Measurements from ENCODE around the gene ACOX1.

ACOX1 gene

DNA sequence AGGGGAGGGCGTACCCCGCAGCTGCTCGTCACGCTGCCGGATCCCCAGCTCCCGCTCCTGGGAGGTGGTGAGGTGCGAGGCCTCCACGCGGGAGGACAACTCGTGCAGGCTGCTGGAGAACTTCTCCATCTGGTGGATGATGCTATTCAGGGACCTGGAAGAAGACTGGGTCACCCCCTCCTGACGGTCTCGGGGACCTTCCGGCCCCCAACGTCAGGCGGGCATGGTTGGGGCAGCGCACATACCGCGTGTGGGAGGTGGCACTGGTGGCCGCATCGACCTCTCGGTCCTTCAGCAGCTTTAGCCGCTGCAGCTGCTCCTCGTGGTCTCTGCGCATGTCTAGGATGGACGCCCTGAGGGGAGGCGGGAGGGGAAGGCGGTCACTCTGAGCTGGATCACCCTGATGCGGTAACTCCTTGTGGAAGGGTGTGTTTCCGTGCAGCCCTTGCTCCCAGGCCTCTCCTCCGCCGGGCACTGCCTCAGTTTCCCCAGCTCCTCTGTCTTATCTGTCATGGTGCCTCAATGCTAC lies 61.0 kb downstream of the ACOX1 start:
- Histone ChIP-seq H3K36me3 (peaks cover 36% of the 10 kb centered on the region), H3K27ac (no peak overlapping the region), H3K9me3 (ENCODE audit: severe bottlenecking) (no peaks in the 10 kb centered on the region), H3K27me3 (ENCODE audit: insufficient read depth, low read depth, severe bottlenecking) (no peaks in the 10 kb centered on the region), H3K4me3 (ENCODE audit: low read depth, low read length) (no peak overlapping the region)
- TF ChIP-seq, protein P1, sequence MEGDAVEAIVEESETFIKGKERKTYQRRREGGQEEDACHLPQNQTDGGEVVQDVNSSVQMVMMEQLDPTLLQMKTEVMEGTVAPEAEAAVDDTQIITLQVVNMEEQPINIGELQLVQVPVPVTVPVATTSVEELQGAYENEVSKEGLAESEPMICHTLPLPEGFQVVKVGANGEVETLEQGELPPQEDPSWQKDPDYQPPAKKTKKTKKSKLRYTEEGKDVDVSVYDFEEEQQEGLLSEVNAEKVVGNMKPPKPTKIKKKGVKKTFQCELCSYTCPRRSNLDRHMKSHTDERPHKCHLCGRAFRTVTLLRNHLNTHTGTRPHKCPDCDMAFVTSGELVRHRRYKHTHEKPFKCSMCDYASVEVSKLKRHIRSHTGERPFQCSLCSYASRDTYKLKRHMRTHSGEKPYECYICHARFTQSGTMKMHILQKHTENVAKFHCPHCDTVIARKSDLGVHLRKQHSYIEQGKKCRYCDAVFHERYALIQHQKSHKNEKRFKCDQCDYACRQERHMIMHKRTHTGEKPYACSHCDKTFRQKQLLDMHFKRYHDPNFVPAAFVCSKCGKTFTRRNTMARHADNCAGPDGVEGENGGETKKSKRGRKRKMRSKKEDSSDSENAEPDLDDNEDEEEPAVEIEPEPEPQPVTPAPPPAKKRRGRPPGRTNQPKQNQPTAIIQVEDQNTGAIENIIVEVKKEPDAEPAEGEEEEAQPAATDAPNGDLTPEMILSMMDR (IDR thresholded peaks at IDR 0.05; ENCODE audit: low read depth, low read length) = no peak
- no peak for DNase-seq

DNA sequence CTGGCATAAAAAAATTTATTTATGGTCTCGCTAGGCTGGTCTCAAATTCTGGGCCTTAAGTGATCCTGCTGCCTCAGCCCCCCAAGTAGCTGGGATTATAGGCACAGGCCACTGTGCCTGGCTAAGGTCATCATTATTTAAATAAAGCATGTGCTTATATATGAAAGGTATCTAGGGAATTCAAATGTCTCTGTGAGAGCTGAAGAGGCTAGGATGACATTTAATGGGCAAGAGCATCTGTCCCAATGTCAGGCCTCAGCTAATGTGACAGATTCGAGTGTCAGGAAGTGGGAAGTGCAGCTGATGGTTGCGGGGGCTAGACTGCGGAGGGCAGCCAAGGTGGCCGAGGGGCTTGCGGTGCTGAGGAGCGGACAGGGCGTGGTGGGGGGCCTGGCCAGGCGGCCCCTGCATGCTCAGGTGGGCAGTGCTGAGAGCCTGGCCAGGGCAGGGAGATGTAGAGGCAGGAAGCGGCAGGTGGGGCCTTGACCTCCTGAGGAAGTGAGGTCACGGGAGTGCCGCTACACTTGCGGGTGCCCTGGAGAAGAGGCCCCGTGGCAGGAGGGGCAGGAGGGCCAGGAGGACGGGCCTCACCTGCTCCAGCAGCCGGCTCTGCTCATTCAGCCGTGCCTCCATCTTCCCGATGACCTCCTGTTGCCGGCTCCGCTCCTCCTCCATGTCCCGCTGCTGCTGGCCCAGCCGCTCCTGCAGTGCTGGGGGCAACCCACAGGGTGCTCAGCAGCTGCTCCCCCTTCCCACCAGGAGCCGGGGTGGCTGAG lies 61.6 kb downstream of the ACOX1 start:
- H3K36me3 ChIP-seq = peaks cover 33% of the 10 kb centered on the region
- H3K27me3 ChIP-seq (ENCODE audit: insufficient read depth, low read depth, severe bottlenecking) = no peaks in the 10 kb centered on the region
- H3K9me3 ChIP-seq (ENCODE audit: severe bottlenecking) = no peaks in the 10 kb centered on the region
- DNase-seq = no peak
- TF ChIP-seq, protein P1 (IDR thresholded peaks at IDR 0.05; ENCODE audit: low read depth, low read length) = no peak
- no peak overlapping the region for H3K27ac ChIP-seq
- H3K4me3 ChIP-seq (ENCODE audit: low read depth, low read length) = no peak overlapping the region

DNA sequence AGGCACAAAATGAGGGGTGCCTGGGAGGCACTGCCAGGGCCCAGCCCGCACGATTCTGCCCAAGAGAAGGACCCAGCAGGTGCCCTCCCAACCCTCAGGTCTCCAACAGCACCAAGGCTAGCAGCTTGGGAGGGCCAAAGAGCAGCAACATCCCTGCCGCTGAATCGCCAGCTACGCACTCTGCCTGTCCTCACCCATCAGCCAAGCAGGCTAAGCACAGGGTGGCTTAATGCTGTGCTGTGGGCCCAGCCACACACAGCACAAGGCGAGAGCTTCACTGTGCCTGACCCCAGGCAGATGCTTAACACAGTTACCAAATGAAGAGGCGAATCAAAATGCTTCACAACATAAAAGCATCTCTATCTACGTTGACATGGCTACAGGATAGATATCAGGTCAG lies 63.7 kb downstream of the ACOX1 start:
- Histone ChIP-seq H3K9me3 (ENCODE audit: severe bottlenecking) (no peaks in the 10 kb centered on the region), H3K4me3 (ENCODE audit: low read depth, low read length) (no peak overlapping the region), H3K36me3 (peaks cover 33% of the 10 kb centered on the region), H3K27ac (peak overlapping the region; percentile 81), H3K27me3 (ENCODE audit: insufficient read depth, low read depth, severe bottlenecking) (no peaks in the 10 kb centered on the region)
- TF ChIP-seq, protein P1 (IDR thresholded peaks at IDR 0.05; ENCODE audit: low read depth, low read length) = no peak
- no peak for DNase-seq

DNA sequence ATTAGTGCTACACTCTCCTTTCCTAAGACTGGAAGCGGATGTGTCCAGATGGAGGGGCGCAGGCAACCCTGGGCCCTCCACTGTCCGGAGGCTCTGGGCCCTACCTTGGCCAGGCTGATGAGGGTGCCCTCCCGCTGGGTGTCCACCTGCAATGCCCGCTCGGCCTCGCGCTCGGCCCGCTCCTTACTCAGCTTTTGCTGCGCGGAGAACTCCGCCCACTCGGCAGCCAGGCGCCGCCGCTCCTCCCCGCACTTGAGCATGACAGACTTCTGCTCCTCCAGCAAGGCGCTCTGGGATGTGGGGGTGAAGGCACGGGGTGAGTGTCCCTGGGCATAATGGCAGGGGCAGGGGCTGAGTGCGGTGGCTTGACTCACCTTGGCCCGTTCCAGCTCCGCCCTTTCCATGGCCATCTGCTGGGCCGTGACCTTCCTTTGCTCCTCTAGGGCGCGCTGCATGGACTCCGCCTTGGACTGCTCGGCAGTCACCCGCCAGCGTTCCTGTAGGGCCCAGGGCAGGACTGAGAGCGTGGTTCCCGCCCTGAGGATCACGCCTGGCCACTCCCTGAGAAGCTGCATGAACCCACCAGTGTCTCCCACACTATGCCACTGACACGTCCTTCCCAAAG lies 64.2 kb downstream of the ACOX1 start:
- TF ChIP-seq, protein P1 (IDR thresholded peaks at IDR 0.05; ENCODE audit: low read depth, low read length) = peak; percentile 54
- H3K36me3 ChIP-seq = peaks cover 33% of the 10 kb centered on the region
- H3K27me3 ChIP-seq (ENCODE audit: insufficient read depth, low read depth, severe bottlenecking) = no peaks in the 10 kb centered on the region
- peak; percentile 85 for DNase-seq
- no peaks in the 10 kb centered on the region for H3K9me3 ChIP-seq (ENCODE audit: severe bottlenecking)
- peak overlapping the region; percentile 14 for H3K4me3 ChIP-seq (ENCODE audit: low read depth, low read length)
- H3K27ac ChIP-seq = peak overlapping the region; percentile 81

DNA sequence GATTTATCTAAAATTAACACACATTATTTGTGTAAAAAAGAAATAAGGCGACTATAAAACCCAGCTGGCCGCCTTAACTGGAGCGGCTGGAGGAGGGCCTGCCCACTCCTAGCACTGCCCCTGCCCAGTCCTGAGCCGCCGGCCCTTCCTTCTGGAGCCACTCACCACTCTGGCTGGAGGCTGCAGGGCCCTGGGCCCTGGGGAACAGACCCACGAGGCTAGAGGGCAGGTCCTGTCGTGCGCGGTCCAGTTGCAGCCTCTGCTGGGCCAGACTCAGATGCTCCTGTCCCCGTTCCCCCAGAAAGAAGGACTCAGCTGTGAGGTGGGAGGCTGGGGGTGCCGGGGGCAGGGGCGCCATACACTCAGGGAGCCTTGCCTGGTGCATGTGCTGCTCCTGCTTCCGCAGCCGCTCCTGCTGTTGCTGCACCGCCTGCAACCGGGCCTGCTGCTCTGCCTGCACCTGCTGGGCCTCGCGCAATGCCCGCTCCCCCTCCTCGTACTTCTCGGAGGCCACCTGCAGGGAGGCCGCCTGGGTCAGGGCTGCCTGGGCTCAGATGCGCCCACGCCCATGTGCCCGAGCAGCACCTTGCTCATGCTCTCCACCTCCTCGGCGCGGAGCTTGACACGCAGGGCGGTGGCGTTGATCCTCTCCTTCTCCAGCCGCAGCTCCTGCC lies 65.3 kb downstream of the ACOX1 start:
- DNase-seq = no peak
- Histone ChIP-seq H3K4me3 (ENCODE audit: low read depth, low read length) (no peak overlapping the region), H3K36me3 (peaks cover 33% of the 10 kb centered on the region), H3K9me3 (ENCODE audit: severe bottlenecking) (no peaks in the 10 kb centered on the region), H3K27ac (peak overlapping the region; percentile 81), H3K27me3 (ENCODE audit: insufficient read depth, low read depth, severe bottlenecking) (no peaks in the 10 kb centered on the region)
- TF ChIP-seq, protein P1 (IDR thresholded peaks at IDR 0.05; ENCODE audit: low read depth, low read length) = no peak

Measured in WERI-Rb-1 (cell line).